ENCODE data around the gene ARL8A. TPM values are rescaled to one million over a fixed set of nuclear protein-coding genes. Genes with fewer than 3 reads are reported as not detected.

Gene ARL8A
- total RNA-seq, 1 experiment from 2014 or later = 45.6 TPM

- ChIA-PET RAD21 (ENCODE audit: low non-redundant PET in 1 of 2, low total read pairs in 2 of 2, uncharacterized antibody in 2 of 2, unreplicated experiment in 2 of 2) (interaction anchor here (0.6 to 0.9 kb wide), 7 partner anchors 10 to 530 kb away, joined by 3 to 6 read pairs (median 3); no protein-coding TSS in a partner anchor), POLR2A (interaction anchor here (1.3 kb wide), 1 partner anchor 179 kb away, joined by 3 read pairs; the partner anchor contains the start of gene ELF3), CTCF (interaction anchor here (0.6 to 3.1 kb wide), 22 partner anchors 9 to 876 kb away, joined by 3 to 31 read pairs (median 4); partner anchors contain the start of gene UBE2T)
- TF ChIP-seq EZH2phosphoT487 (IDR thresholded peaks at IDR 0.05; ENCODE audit: borderline replicate concordance) (no peak), RAD21 (IDR thresholded peaks at IDR 0.05; ENCODE audit: low read depth) (peak; percentile 64), TCF7L2 (IDR thresholded peaks at IDR 0.05; ENCODE audit: borderline replicate concordance, extremely low read depth, insufficient read depth, insufficient read length) (no peak), ZFX (IDR thresholded peaks at IDR 0.05) (no peak), ZNF274 (IDR thresholded peaks at IDR 0.05; ENCODE audit: low read depth, low read length) (no peak), ELF1 (IDR thresholded peaks at IDR 0.05; ENCODE audit: borderline replicate concordance, low read depth) (no peak), EZH2 (IDR thresholded peaks at IDR 0.05) (no peak), JUND (IDR thresholded peaks at IDR 0.05) (no peak), POLR2A (IDR thresholded peaks at IDR 0.05; ENCODE audit: borderline replicate concordance, extremely low read depth, insufficient read depth, insufficient read length) (no peak), EGR1 (IDR thresholded peaks at IDR 0.05; ENCODE audit: low read depth) (no peak), CTCF (IDR thresholded peaks at IDR 0.05 in 2 of 3, conservative IDR thresholded peaks at IDR 0.05 in 1 of 3; ENCODE audit: borderline replicate concordance in 1 of 3, insufficient read depth in 1 of 3, low read depth in 2 of 3, low read length in 2 of 3) (peak; percentile 58 to 75 (median 72)), SRF (IDR thresholded peaks at IDR 0.05; ENCODE audit: low read depth) (no peak), SP1 (IDR thresholded peaks at IDR 0.05; ENCODE audit: low read depth) (no peak), POLR2AphosphoS5 (IDR thresholded peaks at IDR 0.05; ENCODE audit: low read depth, low read length) (no peak), CEBPB (IDR thresholded peaks at IDR 0.05; ENCODE audit: low read depth) (no peak), SIN3A (IDR thresholded peaks at IDR 0.05; ENCODE audit: low read depth) (no peak), YY1 (IDR thresholded peaks at IDR 0.05; ENCODE audit: extremely low read depth, insufficient replicate concordance, low read depth, low read length) (no peak)
- TF ChIP-seq, protein P1, sequence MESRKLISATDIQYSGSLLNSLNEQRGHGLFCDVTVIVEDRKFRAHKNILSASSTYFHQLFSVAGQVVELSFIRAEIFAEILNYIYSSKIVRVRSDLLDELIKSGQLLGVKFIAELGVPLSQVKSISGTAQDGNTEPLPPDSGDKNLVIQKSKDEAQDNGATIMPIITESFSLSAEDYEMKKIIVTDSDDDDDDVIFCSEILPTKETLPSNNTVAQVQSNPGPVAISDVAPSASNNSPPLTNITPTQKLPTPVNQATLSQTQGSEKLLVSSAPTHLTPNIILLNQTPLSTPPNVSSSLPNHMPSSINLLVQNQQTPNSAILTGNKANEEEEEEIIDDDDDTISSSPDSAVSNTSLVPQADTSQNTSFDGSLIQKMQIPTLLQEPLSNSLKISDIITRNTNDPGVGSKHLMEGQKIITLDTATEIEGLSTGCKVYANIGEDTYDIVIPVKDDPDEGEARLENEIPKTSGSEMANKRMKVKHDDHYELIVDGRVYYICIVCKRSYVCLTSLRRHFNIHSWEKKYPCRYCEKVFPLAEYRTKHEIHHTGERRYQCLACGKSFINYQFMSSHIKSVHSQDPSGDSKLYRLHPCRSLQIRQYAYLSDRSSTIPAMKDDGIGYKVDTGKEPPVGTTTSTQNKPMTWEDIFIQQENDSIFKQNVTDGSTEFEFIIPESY (IDR thresholded peaks at IDR 0.05; ENCODE audit: extremely low read depth, insufficient replicate concordance, low read length) = no peak
- DNase-seq (ENCODE audit: low read depth, low spot score) = no peak
- ATAC-seq = peak; percentile 69
- H3K9me2 ChIP-seq (ENCODE audit: insufficient read depth) = no peaks in the 10 kb centered on the region
- peaks cover 0 to 10% of the 10 kb centered on the region in 2 experiments; a peak in 3 of 4 replicates for H3K4me1 ChIP-seq (ENCODE audit: control insufficient read depth in 1 of 2, insufficient read depth in 2 of 2, low read length in 2 of 2)
- no peak overlapping the region for H3K4me2 ChIP-seq (ENCODE audit: low read length)
- H3K9ac ChIP-seq (ENCODE audit: low read length) = no peak overlapping the region
- H3K4me3 ChIP-seq (replicated peaks in 1 of 2; ENCODE audit: low read depth in 1 of 2, low read length in 2 of 2) = no peak overlapping the region
- H4K20me1 ChIP-seq (ENCODE audit: insufficient read depth) = no peaks in the 10 kb centered on the region
- no peak overlapping the region for H3K27ac ChIP-seq (ENCODE audit: low read depth, low read length)
- intact Hi-C loops (cut with micrococcal nuclease) = loop anchor here (1.0 to 10.0 kb wide), 2 partner anchors 126 to 436 kb away; no protein-coding TSS in a partner anchor
- H3K36me3 ChIP-seq (ENCODE audit: control insufficient read depth in 1 of 2, insufficient read depth in 2 of 2, low read length in 2 of 2) = no peaks in the 10 kb centered on the region
- no TSS peak for BruUV-seq (replicated peaks)
- no peak overlapping the region for H2AFZ ChIP-seq (ENCODE audit: low read depth, low read length, poor library complexity, severe bottlenecking)
- no peaks in the 10 kb centered on the region for H3K27me3 ChIP-seq (ENCODE audit: insufficient read depth, low read length)
- no peaks in the 10 kb centered on the region for H3K9me3 ChIP-seq (ENCODE audit: control insufficient read depth in 1 of 2, insufficient read depth in 1 of 2, low read depth in 1 of 2, low read length in 2 of 2)
- H3K79me2 ChIP-seq (ENCODE audit: insufficient read depth, low read length) = no peaks in the 10 kb centered on the region
These were observed 44.7 kb upstream of the ARL8A start for GRCh38 chr1:202189001-202189790.
